ENCODE results near the gene MCF2L2. TPM values are rescaled to one million over a fixed set of nuclear protein-coding genes. Genes with fewer than 3 reads are reported as not detected.

The MCF2L2 gene
- total RNA-seq, 1 donor: under 0.01 TPM

- H3K4me1 ChIP-seq (ENCODE audit: insufficient read depth, low read length): no peaks in the 10 kb centered on the region
- H3K79me2 ChIP-seq (ENCODE audit: insufficient read depth, low read length): no peaks in the 10 kb centered on the region
- no peaks in the 10 kb centered on the region for H4K20me1 ChIP-seq (ENCODE audit: insufficient read depth, low read length)
- no peaks in the 10 kb centered on the region for H3K9me3 ChIP-seq (ENCODE audit: low read depth, low read length)
- H3K4me2 ChIP-seq (ENCODE audit: insufficient read depth, low read length): no peak overlapping the region
- no peak overlapping the region for H2AFZ ChIP-seq (ENCODE audit: low read length)
- DNase-seq (ENCODE audit: insufficient read length, low spot score, missing footprints): no peak
- TF ChIP-seq CTCF (IDR thresholded peaks at IDR 0.05; ENCODE audit: extremely low read depth, low read depth, low read length): no peak
- no peak overlapping the region for H3K4me3 ChIP-seq (ENCODE audit: insufficient read depth, low read length)
- H3K27ac ChIP-seq (ENCODE audit: low read depth, low read length): no peak overlapping the region
- no peaks in the 10 kb centered on the region for H3K36me3 ChIP-seq (ENCODE audit: insufficient read depth, low read length)
- H3K27me3 ChIP-seq (ENCODE audit: insufficient read depth, low read length): peaks cover 16% of the 10 kb centered on the region
Observed at GRCh38 chr3:183391460-183391859, 37.0 kb downstream of the MCF2L2 start.

- no peak for TF ChIP-seq CTCF (IDR thresholded peaks at IDR 0.05; ENCODE audit: extremely low read depth, low read depth, low read length)
- no peaks in the 10 kb centered on the region for H3K9me3 ChIP-seq (ENCODE audit: low read depth, low read length)
Observed at GRCh38 chr3:183390844-183391243, 37.6 kb downstream of the MCF2L2 start.

GRCh38 chr3:183388213-183388895 lies 40.1 kb downstream of the MCF2L2 start:
- H3K36me3 ChIP-seq (ENCODE audit: insufficient read depth, low read length): no peaks in the 10 kb centered on the region
- H3K27me3 ChIP-seq (ENCODE audit: insufficient read depth, low read length): peaks cover 4% of the 10 kb centered on the region
- no peaks in the 10 kb centered on the region for H3K9me3 ChIP-seq (ENCODE audit: low read depth, low read length)
- no peaks in the 10 kb centered on the region for H3K4me1 ChIP-seq (ENCODE audit: insufficient read depth, low read length)
- H3K4me3 ChIP-seq (ENCODE audit: insufficient read depth, low read length): no peak overlapping the region
- no peaks in the 10 kb centered on the region for H3K79me2 ChIP-seq (ENCODE audit: insufficient read depth, low read length)
- DNase-seq (ENCODE audit: insufficient read length, low spot score, missing footprints): no peak
- no peaks in the 10 kb centered on the region for H4K20me1 ChIP-seq (ENCODE audit: insufficient read depth, low read length)
- H3K4me2 ChIP-seq (ENCODE audit: insufficient read depth, low read length): no peak overlapping the region
- H3K27ac ChIP-seq (ENCODE audit: low read depth, low read length): no peak overlapping the region
- H2AFZ ChIP-seq (ENCODE audit: low read length): no peak overlapping the region
- no peak for TF ChIP-seq CTCF (IDR thresholded peaks at IDR 0.05; ENCODE audit: extremely low read depth, low read depth, low read length)

More at GRCh38 chr3:183390844-183391243, 37.6 kb downstream of the MCF2L2 start:
- Histone ChIP-seq H3K79me2 (ENCODE audit: insufficient read depth, low read length) (no peaks in the 10 kb centered on the region), H3K4me2 (ENCODE audit: insufficient read depth, low read length) (no peak overlapping the region), H3K27ac (ENCODE audit: low read depth, low read length) (no peak overlapping the region), H4K20me1 (ENCODE audit: insufficient read depth, low read length) (no peaks in the 10 kb centered on the region), H3K4me3 (ENCODE audit: insufficient read depth, low read length) (no peak overlapping the region), H3K4me1 (ENCODE audit: insufficient read depth, low read length) (no peaks in the 10 kb centered on the region), H3K27me3 (ENCODE audit: insufficient read depth, low read length) (peaks cover 16% of the 10 kb centered on the region), H2AFZ (ENCODE audit: low read length) (no peak overlapping the region), H3K36me3 (ENCODE audit: insufficient read depth, low read length) (no peaks in the 10 kb centered on the region)
- no peak for DNase-seq (ENCODE audit: insufficient read length, low spot score, missing footprints)

- Histone ChIP-seq H3K27me3 (ENCODE audit: insufficient read depth, low read length) (peaks cover 4% of the 10 kb centered on the region), H3K4me2 (ENCODE audit: insufficient read depth, low read length) (no peak overlapping the region), H3K9me3 (ENCODE audit: low read depth, low read length) (no peaks in the 10 kb centered on the region), H4K20me1 (ENCODE audit: insufficient read depth, low read length) (no peaks in the 10 kb centered on the region), H3K4me3 (ENCODE audit: insufficient read depth, low read length) (no peak overlapping the region), H3K79me2 (ENCODE audit: insufficient read depth, low read length) (no peaks in the 10 kb centered on the region), H2AFZ (ENCODE audit: low read length) (no peak overlapping the region), H3K27ac (ENCODE audit: low read depth, low read length) (no peak overlapping the region), H3K4me1 (ENCODE audit: insufficient read depth, low read length) (no peaks in the 10 kb centered on the region), H3K36me3 (ENCODE audit: insufficient read depth, low read length) (no peaks in the 10 kb centered on the region)
- no peak for DNase-seq (ENCODE audit: insufficient read length, low spot score, missing footprints)
- TF ChIP-seq CTCF (IDR thresholded peaks at IDR 0.05; ENCODE audit: extremely low read depth, low read depth, low read length): no peak
Observed at GRCh38 chr3:183387797-183388196, 40.6 kb downstream of the MCF2L2 start.

Data from osteoblast (primary cell).